Caki2 (cell line): ENCODE results near the gene UBP1. TPM values are rescaled to one million over a fixed set of nuclear protein-coding genes. Genes with fewer than 3 reads are reported as not detected.
A peak's percentile ranks its signal among the peaks of the same experiment; 100 is the strongest.

Experiments
- DNase-seq: peaks from one replicate; pipeline ENCODE4 v3.0.0-alpha.2; 2015; ENCODE audit warnings: low read depth
- in situ Hi-C: cut with HindIII; loops from 2 replicates; pipeline ENCODE4 v1.10.0; 2016; ENCODE audit warnings: low sequenced_read_pairs, low pct_unique_long_range_greater_than_20kb, mixed read lengths
- total RNA-seq: library from RNA; depleted of rRNA; stranded (reverse); fragments of >200 nt; shearing (Covaris generic); gene quantifications from 2 replicates; pipeline ENCODE4 v1.2.3, GENCODE V29; 2014; ENCODE audit warnings: low replicate concordance

The UBP1 gene
- total RNA-seq, 1 experiment from 2014 or later, result 25.9 TPM

- DNase-seq, result no peak
- in situ Hi-C loops, result no loop called here
Measured at GRCh38 chr3:33401781-33402180, 38.4 kb downstream of the UBP1 start.

GRCh38 chr3:33398410-33398809, 41.8 kb downstream of the UBP1 start:
- no peak for DNase-seq
- in situ Hi-C loops, result no loop called here

- in situ Hi-C loops, result no loop called here
- no peak for DNase-seq
Measured at GRCh38 chr3:33395900-33396299, 44.3 kb downstream of the UBP1 start.

GRCh38 chr3:33394403-33395054, 45.7 kb downstream of the UBP1 start:
- in situ Hi-C loops, result no loop called here
- DNase-seq, result no peak

GRCh38 chr3:33392703-33393125, 47.5 kb downstream of the UBP1 start:
- in situ Hi-C loops, result no loop called here
- DNase-seq, result peak; percentile 93

GRCh38 chr3:33392144-33392543, 48.1 kb downstream of the UBP1 start:
- in situ Hi-C loops, result no loop called here
- DNase-seq, result no peak

GRCh38 chr3:33391255-33391995, 48.8 kb downstream of the UBP1 start:
- no peak for DNase-seq
- in situ Hi-C loops, result no loop called here

GRCh38 chr3:33389908-33390307, 50.3 kb downstream of the UBP1 start:
- in situ Hi-C loops, result no loop called here
- no peak for DNase-seq

- DNase-seq, result no peak
- in situ Hi-C loops, result no loop called here
Measured at GRCh38 chr3:33388374-33389100, 51.7 kb downstream of the UBP1 start.

GRCh38 chr3:33386631-33387030, 53.6 kb downstream of the UBP1 start:
- in situ Hi-C loops, result no loop called here
- no peak for DNase-seq

- DNase-seq, result no peak
- in situ Hi-C loops, result no loop called here
Measured at GRCh38 chr3:33385423-33385822, 54.8 kb downstream of the UBP1 start.

GRCh38 chr3:33383951-33384350, 56.3 kb downstream of the UBP1 start:
- no peak for DNase-seq
- in situ Hi-C loops, result no loop called here

GRCh38 chr3:33380653-33381052, 59.6 kb downstream of the UBP1 start:
- in situ Hi-C loops, result no loop called here
- peak; percentile 37 for DNase-seq

- in situ Hi-C loops, result no loop called here
- peak; percentile 21 for DNase-seq
Measured at GRCh38 chr3:33377931-33378330, 62.3 kb downstream of the UBP1 start.

- in situ Hi-C loops, result no loop called here
- no peak for DNase-seq
Measured at GRCh38 chr3:33377489-33377888, 62.7 kb downstream of the UBP1 start.

- in situ Hi-C loops, result no loop called here
- no peak for DNase-seq
Measured at GRCh38 chr3:33373082-33373437, 67.1 kb downstream of the UBP1 start.

GRCh38 chr3:33372218-33373081, 67.8 kb downstream of the UBP1 start:
- in situ Hi-C loops, result no loop called here

GRCh38 chr3:33364531-33365128, 75.6 kb downstream of the UBP1 start:
- in situ Hi-C loops, result no loop called here
- no peak for DNase-seq

More at GRCh38 chr3:33372218-33373081, 67.8 kb downstream of the UBP1 start:
- peak; percentile 42 for DNase-seq
